WI38 (cell line): ENCODE data around the gene AZGP1.
"Not testable (repeated sequence)": the region's sequence is repeated elsewhere in the genome, so short reads cannot be mapped to it uniquely, and the experiment has no call there.

Source experiments
- H3K4me3 ChIP-seq: 2 replicates; pipeline ENCODE4 v1.5.1; 2011; ENCODE audit warnings: low read depth, mild to moderate bottlenecking, control low read depth, low read length
- CTCF ChIP-seq: IDR thresholded peaks from 2 replicates; pipeline ENCODE4 v1.5.1; 2012; ENCODE audit warnings: low read depth, mild to moderate bottlenecking, control low read depth, low read length

AZGP1 gene

GRCh38 chr7:100017300-100017699 lies 41.5 kb upstream of the AZGP1 start:
- H3K4me3 ChIP-seq, result peak overlapping the region; percentile 98
- TF ChIP-seq CTCF, result no peak

GRCh38 chr7:100016215-100016901 lies 40.5 kb upstream of the AZGP1 start:
- peak overlapping the region; percentile 98 for H3K4me3 ChIP-seq
- no peak for TF ChIP-seq CTCF

- peak within 1 kb of the TSS; percentile 98 for H3K4me3 ChIP-seq
- TF ChIP-seq CTCF, result no peak
Measured at GRCh38 chr7:100015232-100016214, 39.7 kb upstream of the AZGP1 start, which contains the start of gene ZKSCAN1. ZKSCAN1 (plus strand) TSS chr7:100015596; CDS start chr7:100023507, 7,911 bp downstream.

- TF ChIP-seq CTCF, result no peak
- H3K4me3 ChIP-seq, result no peak overlapping the region
Measured at GRCh38 chr7:100013328-100013676, 37.5 kb upstream of the AZGP1 start.

- not testable (repeated sequence) for H3K4me3 ChIP-seq
Measured at GRCh38 chr7:100012385-100013327, 36.8 kb upstream of the AZGP1 start.

- H3K4me3 ChIP-seq, result no peak overlapping the region
Measured at GRCh38 chr7:100011516-100011915, 35.7 kb upstream of the AZGP1 start.

More at GRCh38 chr7:100011516-100011915, 35.7 kb upstream of the AZGP1 start:
- no peak for TF ChIP-seq CTCF
